NCI-H1048 (cell line): Measurements from ENCODE around the gene KCNQ5.
"Not testable (repeated sequence)": the region's sequence is repeated elsewhere in the genome, so short reads cannot be mapped to it uniquely, and the experiment has no call there.

Experiments used
- DNase-seq: peaks from one replicate; lab custom pipeline; 2025; lab: John Stamatoyannopoulos, UW

The KCNQ5 gene

DNA sequence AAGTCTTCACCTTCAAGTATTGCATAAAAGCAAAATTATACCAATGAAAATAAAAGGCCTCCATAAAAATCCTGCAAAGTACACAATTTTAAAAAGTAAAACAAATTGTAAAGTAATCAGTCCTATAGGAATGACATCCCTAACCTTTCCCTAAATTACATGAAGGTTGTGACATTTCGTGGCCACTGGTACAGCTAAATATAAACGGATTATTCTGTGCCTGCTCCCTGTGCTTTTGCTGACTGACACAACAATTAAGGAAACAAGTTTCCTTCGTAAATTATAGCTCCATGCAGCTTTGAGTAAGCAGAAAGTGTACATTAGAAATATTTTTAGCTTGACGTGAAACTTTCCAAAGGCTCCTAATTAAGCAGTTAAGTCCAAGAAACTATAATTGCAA, 222.8 kb downstream of the KCNQ5 start:
- DNase-seq = no peak

DNA sequence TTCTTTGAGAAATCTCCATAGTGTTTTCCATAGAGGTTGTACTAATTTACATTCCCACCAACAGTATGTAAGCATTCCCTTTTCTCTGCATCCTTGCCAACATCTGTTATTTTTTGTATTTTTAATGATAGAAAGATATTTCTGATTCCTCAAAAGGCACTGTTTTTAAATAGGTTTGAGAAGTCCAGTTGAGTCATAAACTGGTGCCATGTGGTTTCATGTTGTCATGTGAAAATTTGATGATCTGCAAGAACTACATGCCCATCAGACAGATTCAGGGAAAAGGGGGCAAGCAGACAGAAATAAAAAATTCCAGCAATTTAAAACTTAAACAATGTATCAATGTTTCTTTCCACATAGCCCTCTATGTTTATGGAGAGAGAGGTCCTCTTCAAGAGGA, 227.5 kb downstream of the KCNQ5 start:
- no peak for DNase-seq

DNA sequence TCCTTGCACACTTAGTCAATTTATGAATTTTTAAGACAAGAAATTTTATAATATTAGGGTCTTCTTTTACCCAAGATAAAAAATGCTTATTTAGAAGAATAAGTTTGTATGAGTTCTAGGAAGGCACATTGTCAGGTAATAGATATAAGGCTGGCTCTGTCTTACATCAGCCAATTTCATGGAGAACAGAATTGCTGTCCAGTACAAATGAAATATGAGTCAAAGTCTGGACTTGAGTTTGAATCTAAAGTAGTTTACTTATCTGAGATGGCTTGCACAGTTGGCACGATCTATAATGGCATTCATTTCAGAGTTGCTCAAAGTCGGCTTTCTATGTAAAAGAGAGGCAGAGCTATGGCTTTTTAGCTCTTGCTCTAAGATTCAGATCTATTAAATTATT, 228.2 kb downstream of the KCNQ5 start:
- DNase-seq = no peak

DNA sequence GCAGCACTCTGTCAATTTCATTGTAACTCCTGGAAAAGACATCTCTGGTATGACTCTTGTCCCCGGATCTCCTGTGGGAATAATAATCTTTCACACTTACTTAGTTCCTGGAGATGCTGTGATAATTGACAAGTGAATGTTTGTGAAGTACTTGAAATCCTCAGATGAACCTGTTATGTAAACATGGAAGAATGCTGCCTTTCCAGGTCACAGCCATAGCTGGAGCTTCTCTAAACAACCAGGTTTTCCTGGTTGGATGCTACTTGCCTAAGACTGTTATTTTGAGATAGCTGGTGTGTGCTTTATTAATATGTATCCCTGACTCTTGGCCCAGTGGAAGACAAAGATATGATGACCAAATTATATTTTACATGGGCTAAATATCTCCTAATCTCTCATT, 228.6 kb downstream of the KCNQ5 start:
- DNase-seq = no peak

DNA sequence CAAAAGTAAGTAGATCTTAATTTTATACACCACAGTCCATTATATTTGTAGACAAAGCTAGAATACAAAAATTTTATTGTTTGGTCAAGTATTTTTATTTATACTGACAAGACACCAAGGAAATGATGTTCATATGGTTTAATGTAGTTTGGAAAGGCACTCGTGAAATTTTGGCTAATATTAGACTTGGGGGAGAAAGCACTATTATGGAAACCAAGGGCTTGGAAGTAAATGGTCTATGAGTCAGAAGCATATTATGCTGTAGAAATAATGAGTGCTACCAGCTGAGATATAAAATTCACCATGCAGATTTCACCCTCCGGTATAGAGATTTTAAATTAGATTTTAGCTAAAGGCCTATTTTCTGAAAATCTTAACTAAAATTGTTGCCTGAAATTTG, 233.6 kb downstream of the KCNQ5 start:
- DNase-seq = no peak

DNA sequence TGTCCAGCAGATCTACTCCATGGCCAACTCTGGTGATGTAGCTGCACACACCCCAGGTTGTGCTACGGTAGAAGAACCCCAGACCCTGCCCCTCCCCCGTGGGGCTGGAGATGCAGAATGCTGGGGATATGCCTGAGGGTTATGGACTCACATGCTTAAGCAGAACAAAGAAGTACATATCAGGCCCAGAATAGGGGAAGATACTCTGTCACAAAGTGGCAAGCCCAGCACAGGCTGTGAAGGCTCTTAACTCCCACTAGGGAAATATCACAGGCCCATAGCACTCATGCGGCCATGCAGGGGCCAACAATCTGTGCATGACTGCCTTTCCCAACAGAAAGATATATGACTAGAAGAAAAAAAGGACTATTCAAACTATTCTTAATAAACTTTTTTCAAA, 234.9 kb downstream of the KCNQ5 start:
- DNase-seq = no peak

DNA sequence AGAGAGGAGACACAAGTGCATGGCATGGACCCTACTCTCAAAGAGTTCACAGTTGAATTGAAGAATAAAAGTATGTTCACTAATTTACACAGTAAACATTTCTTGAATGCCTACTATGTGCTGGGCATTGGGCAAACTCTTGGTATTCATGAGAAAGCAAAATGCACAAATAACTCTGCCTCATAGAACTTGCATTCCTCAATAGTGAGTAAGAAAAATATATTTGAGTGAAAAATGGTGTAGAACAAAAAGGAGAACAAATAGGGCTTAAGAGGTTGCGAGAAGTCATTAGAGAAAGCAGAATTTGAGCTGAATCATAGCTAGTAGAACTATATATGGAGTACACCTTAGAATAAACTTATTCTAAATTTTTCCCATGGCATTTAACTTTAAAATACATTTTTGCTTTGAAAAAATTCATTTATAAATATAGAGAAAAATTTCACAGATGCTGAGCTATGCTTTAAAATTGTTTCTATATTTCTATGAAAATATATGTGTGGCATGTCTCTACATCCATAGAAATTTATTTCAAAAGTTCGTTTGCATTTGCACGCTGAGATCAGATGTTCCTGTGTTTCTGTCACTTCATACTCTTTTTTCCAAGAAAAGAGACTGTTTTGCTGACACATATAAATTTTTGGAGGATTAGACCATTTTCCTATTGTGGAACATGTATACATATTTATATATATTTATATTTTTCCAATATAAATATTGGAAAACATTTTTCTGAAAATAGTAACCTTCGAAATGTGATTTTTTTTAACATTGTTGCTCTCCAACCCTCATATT, 236.1 kb downstream of the KCNQ5 start:
- no peak for DNase-seq

DNA sequence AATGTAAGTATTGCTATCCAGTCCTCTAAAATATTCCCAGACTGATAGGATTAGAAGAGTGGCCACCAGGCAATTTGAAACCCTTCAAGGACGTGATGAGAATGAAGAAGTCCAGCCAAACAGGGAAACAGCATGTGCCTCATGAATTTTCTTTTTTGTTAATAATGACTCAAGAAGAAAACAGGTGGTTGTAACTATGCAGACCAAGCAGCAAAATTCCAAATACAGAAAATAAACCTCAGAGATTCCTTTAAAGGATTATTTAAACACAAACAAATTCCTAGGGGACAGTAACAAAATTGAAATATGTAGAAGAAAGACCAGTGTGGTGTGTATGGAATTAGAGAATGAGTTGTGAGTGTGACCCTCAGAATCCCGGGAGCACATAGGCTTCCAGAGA, 239.2 kb downstream of the KCNQ5 start:
- DNase-seq = no peak

DNA sequence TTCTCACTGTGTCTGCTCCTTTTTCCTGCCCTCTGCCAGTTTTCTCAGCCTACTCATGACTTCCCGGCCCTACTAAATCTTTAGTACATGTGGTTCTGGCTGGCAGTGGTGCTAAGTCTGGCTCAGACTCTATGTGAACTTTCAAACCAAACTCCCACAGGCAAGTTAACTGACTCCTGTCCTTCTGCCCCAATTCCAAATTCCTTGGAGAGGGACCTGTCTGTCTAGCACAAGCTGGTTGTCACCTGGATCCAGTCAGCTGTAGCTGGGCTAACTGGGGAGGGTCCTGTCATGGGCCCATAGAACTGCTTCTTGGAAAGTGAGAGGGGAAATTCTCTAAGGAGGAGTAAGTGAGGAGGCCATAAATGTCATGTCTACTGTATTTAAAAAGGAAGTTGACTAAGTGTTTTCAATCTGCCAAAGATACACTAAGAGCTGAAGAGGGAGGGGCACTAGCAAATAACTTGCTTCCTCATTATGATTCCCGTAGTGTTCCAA, 240.1 kb downstream of the KCNQ5 start:
- DNase-seq = no peak

DNA sequence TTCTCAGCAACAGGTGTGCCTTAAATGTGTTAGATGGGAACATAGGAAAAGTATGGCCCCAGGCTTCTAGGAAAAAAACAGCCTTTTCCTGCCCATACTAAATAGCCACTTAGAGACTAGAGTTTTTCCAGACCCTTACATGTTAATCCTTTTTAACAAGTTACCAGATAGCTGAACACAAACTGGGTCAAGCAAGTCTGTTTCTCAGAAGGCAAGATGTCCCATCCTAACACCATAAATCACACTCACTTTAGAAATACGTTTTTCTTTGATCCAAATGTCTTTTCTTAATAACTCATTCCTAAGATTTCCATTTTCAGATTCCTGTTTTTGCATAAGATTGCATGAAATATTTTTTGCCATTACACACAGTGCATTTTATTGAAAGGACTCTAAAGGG, 241.3 kb downstream of the KCNQ5 start:
- no peak for DNase-seq

DNA sequence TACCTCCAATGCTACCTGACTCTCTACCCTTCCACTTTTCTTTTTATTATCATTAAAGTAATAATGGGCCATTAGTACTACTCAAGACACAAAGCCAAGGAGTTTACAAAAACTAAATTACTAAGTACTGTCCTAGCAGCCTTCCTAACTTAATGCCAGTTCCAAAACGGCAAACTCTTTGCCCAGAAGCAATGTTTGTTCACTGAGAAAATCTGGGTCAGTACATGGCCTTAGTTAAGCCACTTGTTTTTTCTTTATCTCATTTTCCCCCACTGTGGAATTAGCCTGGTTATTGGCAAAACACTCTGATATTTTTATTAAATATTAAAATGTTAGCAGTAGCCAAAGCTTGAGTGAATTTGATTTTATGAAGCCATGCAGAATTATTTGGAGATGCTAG, 242.4 kb downstream of the KCNQ5 start:
- DNase-seq = no peak

DNA sequence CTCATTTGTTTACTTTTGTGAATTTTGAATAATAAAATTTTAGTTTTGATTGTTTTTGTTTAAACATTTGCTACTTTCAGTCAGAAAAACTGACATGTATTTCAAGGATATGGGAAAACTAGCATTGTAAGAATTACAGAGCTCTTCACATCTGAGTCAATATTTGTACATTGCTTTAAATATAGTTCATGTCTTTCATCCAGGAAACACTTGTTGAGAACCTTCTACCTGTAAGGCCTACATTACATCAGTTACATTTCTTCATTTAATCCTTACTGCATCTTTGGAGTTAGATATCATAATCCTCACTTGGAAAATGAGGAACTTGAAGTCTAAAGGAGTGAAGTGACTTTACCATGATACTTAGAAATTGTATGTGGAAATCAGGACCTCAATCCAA, 242.9 kb downstream of the KCNQ5 start:
- no peak for DNase-seq

DNA sequence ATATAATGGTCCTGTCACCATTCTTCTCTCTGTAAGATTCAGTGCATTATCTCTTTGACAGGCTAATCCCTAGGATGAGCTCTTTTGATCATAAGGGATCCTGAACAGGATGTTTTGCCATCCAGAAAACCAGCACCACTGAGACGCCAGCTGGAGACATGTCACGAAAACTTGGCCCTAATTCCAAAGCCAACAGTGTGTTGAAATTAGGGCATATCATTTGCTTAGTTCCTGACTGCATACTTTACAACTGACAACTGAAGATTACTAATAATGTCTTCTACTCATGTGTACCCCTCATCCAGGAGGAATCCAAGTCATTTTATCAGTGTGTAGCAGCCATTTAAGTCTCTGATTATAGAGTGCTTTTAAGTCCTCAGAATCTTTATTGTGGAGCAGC, 243.6 kb downstream of the KCNQ5 start:
- DNase-seq = no peak

DNA sequence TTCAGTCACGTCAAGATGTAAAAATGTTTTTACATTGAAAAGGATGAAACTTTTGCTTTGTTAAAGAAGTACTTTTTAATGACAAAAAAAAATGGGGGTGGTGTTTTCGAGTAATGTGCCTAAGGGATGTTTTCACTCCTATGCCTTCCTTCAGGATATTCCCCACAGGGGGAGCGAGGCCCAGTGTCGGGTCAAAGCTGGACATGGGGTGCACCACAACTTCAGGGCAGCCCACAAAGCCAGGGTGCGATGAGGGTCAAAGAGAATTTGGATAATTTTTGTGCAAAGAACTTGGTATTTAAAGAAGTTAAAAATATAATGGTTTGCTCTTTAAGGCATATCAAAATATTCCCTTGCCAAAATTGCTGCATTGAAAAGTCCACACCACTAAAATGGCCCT, 247.8 kb downstream of the KCNQ5 start:
- no peak for DNase-seq

DNA sequence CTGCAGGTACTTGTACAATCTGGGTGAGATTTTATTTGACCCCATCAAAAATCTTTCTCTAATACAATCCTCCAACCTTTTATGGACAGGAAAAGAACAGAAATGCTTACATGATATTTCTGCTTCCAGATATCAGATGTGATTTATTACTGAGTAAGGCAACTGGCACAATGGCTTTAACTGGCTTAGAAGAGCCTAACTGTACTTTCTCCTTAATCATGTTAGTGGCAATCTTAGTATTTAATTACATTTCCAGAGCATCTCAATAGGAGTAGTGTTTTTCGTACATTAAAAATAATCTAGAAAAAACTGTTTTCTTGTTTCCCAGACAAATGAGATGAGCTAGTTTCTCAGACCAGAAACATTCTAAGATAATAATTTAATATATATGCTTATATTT, 251.6 kb downstream of the KCNQ5 start:
- no peak for DNase-seq

DNA sequence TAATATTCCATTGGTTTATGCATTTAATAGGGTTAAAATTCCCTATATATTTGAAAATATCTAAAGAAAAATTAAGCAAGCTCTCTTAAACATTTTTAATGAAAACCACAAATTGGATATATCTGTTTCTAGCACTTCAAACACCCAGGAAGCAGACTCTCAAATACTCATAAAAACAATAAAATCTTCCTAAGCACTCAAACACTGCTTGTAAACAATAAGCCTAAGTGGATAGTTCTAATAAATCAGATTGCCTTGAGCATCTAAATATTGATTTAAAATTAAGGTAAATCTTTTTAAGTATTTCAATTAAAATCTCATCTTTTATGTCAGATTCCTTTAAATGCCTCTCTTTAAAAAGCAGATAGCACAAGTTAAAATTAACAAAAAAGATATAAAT, 254.4 kb downstream of the KCNQ5 start:
- DNase-seq = no peak

DNA sequence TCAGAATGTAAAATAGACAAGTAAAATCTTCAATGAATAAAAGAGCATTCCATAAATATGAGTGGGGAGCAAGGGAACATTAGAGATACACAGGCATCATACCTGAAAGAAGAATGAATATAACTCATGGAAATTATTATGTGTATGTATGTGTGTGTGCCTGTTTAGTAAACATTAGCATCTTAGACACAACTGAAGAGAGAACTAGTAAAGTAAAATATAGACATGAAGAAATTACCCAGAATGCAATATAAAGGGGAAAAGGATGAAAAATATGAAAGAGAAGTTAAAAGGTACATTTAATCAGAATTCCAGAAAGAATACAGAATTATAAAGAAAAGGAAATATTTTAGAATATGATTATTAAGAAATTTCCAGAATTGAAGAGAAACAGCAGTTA, 264.3 kb downstream of the KCNQ5 start:
- DNase-seq = no peak

DNA sequence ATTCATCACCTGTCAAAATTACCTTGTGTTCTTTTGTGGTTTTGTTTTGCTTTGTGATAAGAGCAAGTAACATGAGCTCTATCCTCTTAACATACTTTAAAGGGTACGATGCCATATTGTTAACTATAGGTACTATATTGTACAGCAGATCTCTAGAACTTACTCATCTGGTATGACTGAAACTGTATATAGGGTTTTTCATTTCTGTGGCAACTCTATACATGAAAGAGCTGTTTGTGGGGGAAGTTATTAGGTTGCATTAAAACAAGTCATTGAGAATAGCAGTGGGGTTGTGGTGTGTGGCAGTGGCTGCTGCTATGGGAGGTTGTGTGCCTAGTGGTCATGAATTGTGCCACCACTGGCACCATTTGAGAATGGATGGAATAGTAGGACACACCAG, 268.4 kb downstream of the KCNQ5 start:
- no peak for DNase-seq

DNA sequence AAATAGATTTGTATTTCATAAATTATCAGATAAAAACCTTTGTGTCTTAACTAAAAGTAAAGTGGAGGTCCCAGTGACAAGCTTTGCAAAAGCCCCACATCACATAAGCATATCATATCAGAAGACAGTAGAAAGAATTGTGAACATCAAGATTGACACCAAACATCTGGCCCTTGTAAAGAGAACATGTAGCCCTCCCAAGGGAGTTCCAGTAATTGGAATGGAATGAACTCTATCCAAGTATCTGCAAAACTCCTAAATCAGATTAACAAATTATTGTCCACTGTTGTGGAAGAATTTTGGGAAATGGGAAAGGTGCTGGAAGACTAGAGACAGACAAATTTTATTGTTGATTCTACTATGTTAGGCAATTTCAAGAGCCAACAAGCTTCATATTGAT, 268.8 kb downstream of the KCNQ5 start:
- DNase-seq = no peak

DNA sequence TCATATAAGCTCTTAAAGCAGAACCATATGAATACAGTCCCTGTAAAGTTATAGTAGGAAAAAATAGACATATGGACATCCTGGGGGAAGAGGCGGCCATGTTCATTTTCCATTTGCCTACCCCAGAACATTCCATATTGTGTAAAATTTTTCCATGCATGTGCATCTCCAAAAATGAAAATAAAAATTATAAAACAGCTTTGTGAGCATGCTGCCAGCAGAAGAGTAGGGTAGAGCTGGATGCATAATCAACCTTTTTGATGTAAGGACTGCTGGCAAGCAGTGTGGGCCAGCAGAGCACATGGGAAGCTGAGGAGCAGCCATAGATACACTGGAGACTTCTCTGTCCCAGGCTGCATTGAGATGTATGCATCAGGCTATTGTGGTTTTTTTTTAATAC, 271.0 kb downstream of the KCNQ5 start:
- no peak for DNase-seq

DNA sequence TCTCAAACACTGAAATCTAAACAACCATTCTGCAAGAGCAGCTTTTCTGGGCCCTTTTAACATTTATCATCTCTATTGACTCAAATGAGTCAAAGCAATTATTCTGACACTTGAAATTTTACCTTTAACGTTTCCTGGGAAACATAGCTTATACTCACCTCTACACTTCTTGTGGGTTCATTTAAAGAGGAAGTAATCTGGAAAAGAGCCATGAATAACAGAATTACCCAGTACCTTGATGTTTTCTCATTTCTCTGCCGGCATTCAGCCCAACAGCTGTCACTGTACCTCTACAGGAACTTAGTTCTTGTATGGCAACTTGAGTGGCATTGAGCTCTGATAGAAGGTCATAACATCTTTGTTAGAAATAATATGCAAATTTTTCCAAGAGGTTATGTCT, 272.2 kb downstream of the KCNQ5 start:
- no peak for DNase-seq

DNA sequence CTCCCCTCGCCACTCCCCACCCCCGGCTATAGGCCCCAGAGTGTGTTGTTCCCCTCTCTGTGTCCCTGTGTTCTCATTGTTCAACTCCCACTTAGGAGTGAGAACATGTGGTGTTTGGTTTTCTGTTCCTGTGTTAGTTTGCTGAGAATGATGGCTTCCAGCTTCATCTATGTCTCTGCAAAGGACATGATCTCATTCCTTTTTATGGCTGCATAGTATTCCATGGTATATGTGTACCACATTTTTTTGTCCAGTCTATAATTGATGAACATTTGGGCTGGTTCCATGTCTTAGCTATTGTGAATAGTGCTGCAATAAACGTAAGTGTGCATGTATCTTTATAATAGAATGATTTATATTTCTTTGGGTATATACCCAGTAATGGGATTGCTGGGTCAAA, 276.4 kb downstream of the KCNQ5 start:
- DNase-seq = not testable (repeated sequence)

DNA sequence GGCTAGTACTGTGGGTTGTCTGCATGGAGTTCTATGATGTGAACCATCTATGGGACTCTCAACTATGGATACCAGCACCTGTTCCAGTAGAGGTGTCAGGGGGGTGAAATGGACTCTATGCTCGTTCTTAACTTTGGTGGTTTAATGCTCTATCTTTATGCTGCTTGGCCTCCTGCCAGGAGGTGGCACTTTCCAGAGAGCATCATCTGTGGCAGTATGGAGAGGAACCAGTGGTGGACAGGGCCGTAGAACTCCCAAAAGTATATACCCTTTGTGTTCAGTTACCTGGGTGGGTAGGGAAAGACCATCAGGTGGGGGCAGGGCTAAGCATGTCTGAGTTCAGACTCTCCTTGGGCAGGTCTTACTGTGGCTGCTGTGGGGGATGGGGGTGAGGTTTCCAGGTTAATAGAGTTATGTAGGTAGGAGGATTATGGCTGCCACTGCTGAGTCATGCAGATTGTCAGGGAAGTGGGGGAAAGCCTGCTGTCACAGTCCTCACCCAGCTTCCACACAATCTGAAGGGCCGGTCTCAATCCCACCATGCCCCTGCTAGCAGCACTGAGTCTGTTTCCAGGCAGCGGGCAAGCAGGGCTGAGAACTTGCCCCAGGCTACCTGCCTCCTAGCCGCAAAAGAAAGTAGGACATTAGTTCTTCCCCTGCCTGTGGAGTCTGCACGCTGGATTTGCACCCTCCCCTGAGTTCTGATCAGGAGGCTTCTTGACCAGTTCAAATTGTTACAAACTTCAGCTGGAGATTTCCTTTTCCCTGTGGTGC, 284.0 kb downstream of the KCNQ5 start:
- DNase-seq = no peak
